HG02970 (cell line): ENCODE data around the gene SERPINE2.
"Not testable (repeated sequence)": the region's sequence is repeated elsewhere in the genome, so short reads cannot be mapped to it uniquely, and the experiment has no call there.

Source experiments
- ATAC-seq: cut with Tn5 transposase; IDR thresholded peaks from one replicate; pipeline ENCODE4 v1.9.1; 2021; ENCODE audit warnings: mild to moderate bottlenecking, moderate library complexity, moderate number of reproducible peaks; ENCODE audit not compliant: unreplicated experiment, low FRiP score

Gene SERPINE2

DNA sequence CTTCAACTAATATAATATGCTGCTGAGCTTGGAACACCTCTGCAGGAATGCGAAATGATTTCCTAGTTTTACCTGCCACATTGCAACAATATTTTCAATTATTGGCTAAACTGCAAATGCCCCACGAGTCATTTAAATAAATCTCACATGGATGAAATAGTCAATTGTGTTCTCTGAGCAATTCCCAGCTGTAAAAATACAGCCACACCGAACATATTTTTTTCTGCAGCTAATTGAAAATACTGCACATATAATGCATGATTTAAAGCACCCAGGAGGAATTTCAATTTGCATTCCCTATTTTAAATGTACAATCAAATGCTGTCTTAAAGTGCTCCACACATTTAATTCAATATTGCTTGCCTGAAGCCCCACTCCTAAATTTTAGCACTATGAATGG is 18.6 kb downstream of the SERPINE2 start:
- ATAC-seq, result no peak

DNA sequence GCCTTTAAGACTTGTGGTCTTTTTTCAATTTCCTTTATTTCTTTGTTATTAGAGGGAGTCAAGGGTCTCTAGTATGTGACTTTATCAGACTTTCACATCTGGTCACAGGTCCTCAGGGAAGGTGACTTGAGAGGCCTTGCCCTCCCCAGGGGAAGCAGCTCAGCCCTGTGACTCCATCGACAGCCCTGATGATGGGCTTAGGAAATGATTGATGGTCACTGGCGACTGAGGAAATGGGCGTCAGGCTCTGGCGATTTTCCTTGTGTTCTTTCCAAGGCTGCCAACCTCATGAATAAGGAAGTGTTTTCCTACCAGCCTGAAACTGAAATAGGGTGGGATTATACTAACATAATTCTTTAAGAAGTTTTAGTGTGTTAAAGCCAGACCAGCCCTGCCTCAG is 21.1 kb downstream of the SERPINE2 start:
- ATAC-seq, result no peak

DNA sequence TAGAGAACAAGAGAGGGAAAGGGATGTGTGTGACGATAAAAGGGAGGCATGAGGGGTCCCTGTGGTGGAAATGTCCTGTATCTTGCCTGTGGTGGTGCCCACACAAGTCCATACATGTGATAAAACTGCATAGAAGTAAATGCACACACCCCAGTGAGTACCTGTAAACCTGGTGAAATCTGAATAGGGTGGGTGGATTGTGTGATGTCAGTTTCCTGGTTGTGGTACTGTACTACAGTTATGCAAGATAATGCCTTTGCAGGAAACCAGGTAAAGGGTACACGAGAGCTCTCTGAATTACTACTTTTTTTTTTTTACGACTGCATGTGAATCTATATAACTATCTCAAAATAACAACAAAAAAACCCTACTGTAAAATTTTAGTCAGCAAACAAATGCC is 22.1 kb downstream of the SERPINE2 start:
- ATAC-seq, result no peak

DNA sequence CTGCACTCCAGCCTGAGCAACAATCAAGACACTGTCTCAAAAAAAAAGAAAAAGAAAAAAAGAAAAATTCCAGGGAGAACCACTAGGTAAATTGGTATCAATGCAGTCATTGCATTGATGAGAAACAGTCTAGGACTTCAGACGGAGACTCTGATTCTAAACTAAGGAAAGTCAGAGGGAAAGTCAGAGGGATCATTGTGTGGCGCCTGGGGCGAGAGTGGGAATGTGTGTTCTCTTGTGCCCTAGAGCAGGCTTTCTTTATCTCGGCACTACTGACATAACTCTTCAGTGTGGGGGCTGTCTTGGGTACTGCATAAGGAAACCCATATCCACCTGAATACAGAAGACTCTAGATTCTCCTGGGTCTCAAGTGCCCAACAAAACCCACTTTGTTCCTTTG is 24.8 kb downstream of the SERPINE2 start:
- no peak for ATAC-seq

DNA sequence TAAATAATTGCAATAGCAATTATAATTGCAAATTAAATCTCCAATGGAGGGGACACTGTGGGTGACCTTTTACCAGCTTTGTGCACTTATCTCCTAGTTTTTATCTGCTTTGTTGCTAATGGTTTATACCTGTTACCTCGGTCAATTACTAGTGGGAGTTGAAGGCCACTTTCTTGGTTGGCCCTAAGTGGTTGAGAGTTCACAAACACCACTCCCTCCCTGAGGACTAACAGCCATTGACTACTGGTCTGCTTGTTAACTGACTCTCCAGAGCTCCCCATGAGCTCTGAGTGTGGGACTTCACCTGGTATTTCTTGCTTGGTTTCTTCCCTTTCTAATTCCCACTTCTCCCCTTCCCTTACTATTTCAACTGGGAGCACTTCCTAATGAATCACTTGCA is 27.2 kb downstream of the SERPINE2 start:
- ATAC-seq, result no peak

DNA sequence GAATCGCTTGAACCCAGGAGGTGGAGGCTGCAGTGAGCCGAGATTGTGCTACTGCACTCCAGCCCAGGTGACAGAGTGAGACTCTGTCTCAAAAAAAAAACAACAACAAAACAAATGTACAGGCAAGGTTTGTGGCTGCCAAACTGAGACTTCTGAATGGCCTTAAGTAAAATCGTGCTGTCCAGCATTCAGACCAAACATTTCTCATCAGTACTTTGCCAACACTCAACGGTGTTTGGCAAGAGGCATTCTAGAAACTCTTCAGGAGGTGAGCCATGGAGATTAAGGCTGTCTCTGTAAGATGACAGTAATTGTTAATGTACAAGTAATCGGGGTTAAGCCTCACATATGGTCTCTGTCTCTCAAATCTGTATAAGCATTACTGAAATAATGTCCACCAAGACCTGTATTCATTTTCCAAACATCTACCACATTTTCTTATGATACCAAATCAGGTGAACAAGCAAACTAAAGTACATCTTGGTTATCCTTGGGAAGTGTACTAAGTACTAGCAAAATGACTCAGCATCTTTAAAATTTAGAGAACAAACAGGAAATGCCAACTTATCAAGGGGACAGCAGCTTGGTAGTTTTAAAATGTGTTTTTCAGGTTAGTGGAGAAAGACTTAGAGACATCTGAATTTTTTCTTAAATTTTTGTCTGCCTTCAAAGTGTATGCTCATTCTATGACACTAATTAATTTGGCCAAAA is 29.3 kb downstream of the SERPINE2 start:
- no peak for ATAC-seq

DNA sequence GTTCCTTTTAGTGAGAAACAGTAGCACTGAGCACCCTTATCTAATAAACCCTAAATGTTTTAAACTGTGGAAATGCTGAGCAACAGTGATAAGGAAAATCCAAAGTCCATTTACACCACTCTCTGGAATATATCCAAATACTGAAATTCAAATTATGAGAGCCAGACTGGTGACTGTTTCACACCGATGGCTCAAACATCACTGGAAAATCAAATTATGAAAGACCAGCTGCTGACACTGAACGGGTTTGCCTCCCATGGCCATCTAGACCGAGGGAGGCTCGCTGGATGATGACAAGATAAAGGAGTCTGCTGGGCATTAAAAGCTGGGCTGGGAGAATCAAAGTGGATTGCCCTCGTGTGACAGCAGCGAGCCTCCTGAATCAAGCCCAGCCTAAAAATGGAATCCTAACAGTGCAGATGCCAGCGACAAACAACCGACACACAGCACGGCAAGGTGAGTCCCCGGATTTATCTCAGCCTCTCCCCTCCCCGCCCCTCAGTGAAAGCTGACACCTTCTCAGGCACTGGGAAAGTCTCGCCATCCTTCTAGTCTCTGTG is 30.3 kb downstream of the SERPINE2 start:
- no peak for ATAC-seq

DNA sequence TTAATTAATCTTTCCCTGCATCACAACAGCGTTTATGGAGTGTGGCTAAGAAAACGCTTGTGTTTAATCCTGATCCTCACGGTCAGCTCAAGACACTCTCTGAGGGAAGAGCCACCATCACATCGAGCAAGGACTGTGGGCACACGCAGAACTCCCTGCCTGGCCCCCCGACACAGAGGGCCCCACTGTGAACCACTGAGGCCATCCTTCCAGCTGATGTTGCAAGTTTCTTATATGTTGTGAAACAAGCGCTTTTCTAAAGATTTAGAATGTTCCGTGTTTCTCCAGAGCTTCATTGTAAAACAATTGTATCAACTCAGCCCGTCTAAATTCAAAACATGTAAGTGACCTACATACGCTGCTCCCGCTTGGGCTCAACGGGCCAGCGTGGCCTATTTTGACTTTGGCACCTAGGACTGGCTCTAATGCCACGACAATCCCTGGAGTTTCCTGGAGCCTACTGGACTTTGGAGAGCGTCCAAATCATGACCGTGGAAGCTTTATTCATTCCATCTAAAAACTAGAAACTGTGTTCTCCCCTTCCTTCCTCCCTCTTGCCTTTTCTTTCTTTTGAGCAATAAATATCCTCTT is 34.9 kb downstream of the SERPINE2 start:
- ATAC-seq, result no peak

DNA sequence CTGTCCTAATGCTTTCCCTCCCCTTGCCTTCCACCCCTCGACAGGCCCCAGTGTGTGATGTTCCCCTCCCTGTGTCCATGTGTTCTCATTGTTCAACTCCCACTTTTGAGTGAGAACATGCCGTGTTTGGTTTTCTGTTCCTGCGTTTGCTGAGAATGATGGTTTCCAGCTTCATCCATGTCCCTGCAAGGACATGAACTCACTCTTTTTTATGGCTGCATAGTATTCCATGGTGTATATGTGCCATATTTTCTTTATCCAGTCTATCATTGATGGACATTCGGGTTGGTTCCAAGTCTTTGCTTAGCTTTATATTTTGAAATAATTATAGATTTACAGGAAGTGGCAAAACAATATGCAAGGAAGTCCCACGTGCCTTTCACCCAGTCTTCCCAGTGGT is 38.4 kb downstream of the SERPINE2 start:
- not testable (repeated sequence) for ATAC-seq

DNA sequence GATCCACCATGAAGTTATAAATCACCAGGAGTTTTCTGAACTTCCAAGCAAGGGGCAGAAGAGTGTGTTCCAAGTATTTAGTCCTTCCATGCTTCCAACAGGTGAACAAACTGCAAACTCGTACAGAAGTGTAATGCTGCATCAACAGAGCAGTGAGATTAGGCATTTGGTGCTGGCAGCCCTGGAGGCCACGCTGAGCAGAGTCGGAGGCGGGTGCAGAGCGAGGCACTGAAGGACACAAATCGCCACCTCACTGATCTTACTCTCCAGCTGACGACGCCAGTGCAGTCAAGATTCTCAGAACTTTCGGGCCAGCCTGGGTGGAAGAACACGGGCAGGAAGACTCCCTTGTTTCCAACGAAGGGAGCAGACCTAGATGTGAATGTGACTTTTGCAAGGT is 39.2 kb downstream of the SERPINE2 start:
- no peak for ATAC-seq

DNA sequence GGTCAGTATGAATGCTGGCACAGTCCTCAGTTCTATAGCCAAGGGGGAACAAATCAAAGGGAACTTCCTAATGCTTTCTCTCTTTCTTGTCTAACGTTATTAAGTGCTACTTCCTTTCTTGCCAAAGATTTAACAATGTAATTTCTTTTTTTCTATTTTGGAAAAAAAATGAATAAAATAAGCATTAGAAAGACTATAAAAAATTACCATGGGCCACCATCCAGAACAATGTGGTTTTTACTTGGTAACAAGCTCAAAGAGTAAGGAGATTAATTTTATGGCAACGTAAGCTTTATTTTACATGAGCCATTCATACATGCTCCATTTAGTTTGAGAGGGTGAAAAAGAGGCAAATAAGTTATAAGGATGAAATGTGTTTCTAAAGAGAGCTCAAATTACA is 40.1 kb downstream of the SERPINE2 start:
- ATAC-seq, result no peak

DNA sequence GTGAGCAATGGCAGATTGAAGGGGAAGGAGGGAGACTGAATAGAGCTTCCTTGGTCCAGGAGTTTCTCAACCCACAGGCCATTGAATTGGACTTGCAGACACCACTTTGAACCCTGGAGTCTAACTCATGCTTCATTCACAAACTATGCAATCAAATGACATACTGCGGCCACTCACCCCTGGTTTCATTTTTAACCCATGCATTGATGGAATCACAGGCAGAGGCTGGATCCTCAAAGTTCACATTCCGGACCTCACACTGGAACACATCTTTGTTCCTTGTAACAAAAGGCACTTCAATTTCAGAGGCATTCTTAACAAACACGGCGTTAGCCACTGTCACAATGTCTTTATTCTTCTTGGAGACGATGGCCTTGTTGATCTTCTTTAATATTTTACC is 41.1 kb downstream of the SERPINE2 start:
- ATAC-seq, result no peak

DNA sequence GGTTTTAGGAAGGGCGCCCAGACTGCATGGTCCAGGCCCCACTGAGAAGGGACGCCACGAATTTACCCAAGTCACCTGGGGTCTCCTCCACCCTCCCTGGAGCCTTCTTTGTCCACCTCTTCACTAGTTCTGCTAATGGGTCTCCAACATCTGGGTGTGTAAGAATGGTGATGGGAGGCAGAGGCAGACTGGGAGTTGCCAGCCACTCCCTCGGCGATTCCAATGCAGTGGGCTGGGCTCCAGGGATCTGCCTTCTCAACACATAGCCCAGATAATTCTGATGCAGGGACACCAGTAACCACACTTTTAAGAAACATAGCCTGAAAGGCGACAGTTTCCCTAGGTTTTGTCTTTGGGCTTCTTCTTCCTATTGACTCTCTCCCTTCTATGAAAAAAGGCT is 42.7 kb downstream of the SERPINE2 start:
- ATAC-seq, result no peak

DNA sequence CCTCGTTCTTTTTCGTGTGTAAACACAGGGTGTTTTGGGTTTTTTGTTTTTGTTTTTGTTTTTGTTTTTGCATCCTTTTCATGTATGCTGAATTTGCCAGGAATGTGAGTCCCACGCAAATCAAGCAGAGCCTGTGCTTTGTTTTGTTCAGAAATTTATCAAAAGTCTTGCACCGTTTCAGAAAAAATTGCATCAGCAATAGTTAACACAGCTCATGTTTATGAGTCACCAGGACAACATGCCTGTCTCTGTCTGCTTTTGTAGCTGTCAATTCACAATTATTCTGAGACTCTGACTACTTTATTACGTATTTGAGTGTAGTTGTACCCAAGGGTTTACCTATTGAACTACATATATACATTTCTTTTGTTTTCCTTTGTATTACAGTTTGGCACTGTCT is 43.5 kb downstream of the SERPINE2 start:
- ATAC-seq, result no peak

DNA sequence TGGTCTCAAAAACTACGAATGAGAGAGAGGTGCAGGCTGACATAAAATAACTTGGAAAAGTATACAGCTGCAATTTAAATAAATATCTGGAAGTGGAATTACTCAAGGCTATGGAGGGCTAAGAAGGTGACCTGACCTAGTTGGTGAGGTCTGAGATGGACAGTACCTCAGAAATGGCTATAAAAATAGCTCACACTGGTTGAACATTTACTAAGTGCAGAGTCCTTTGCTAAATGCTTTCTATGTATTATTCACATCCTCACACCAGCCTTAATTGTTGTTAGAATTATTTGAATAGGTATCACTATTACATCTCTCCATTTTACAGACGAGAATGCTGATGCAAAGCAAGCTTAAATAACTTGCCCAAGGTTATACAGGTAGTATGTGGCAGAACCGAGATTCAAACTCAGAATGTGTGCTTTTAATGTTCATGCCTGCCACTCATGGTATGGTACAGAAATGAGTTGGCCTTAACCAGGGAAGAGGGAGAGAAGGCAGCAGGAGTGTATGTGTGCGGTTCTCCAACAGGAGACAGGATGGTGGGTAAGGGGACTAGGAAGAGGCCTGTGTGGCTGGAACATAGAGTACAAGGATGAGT is 44.4 kb downstream of the SERPINE2 start:
- ATAC-seq, result no peak

DNA sequence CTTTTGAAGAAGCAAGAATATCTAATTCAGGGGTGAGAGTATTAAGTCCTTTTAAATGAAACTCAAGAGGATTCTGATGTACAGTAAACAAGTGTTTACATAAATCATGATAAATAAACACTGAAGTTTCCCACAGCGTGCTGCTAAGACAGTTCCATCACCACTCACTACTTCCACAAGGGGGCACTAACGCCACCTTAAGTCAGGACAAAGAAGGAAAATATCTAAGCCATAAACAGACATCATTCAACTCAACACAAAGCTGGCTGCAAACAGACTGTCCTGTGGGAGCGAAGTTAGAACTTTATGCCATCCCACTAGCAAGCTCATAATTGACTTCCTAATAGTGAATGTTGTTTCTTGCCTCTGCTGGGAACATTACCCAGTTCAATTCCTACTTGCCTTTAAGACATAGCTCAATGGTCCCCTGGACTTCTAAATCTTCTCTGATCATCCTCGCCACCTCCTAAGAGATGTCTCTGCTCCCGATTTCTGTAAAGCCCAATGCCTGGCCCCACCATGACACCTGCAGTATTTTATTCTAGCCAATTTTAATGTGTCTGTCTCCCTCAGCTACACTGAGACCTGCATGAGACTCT is 45.4 kb downstream of the SERPINE2 start:
- no peak for ATAC-seq

DNA sequence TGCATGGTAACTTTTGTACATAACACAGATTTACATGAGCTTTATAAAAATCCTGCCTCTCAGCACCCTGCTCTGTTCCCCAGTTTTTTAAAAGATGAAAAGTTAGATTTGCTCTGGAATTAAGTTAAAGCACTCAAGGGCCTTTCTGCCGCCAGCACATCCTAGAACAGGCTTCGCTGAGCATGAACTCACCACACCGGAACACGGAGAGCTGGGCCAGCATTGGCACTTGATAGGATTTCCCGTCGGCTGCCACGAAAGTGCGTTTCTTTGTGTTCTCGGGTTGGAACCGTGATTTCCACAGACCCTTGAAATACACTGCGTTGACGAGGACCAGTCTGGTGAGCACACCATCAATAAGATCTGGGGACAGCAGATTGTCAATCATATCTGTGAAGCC is 47.5 kb downstream of the SERPINE2 start:
- no peak for ATAC-seq

DNA sequence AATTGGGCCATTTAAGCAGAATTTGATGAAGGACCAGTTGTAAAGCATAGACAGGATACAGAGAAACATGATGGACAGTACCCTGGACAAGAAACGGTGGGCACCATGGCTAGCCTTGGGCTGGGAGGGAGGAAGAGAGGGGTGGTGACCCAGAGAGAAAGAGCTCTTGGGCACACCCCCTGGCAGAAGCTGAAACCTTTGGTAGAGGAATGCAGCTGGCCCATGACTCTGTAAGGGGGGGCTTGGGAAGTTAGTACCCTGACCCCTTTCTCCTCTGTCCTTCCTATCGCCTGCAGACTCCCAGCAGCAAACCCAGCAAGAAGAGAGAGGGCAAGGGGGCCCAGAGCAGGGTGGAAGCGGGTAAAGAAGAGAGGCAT is 49.2 kb downstream of the SERPINE2 start:
- ATAC-seq, result no peak

DNA sequence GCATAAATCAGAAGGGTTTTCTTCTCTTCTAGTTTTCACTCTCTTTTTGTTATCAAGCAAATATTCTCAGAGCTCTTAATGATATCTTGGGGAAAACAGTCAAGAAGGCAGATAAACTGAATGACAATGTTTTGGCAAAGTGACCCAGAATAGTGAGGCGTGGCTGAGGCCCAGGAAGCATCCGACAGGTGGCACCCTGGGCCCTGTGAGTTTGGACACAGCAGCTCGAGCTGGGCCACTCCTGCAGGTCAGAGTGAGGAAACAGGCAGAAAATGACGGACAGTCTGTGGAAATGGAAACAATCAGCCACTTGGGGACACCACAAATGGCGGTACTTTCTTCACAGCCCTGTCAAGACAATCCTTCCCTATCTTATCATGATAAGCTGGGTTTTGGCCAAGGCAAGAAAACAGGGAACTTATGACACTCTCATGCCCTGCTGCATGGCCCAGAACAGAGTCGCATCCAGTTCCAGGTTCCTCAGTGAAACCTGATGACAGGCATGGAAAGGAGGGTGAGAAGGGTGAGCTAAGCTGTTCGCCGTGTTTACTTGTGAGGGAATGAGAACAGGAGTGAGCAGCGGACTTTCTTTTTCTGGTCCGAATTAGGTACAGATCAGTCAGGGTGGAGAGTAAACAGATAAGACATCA is 49.8 kb downstream of the SERPINE2 start:
- ATAC-seq, result no peak

DNA sequence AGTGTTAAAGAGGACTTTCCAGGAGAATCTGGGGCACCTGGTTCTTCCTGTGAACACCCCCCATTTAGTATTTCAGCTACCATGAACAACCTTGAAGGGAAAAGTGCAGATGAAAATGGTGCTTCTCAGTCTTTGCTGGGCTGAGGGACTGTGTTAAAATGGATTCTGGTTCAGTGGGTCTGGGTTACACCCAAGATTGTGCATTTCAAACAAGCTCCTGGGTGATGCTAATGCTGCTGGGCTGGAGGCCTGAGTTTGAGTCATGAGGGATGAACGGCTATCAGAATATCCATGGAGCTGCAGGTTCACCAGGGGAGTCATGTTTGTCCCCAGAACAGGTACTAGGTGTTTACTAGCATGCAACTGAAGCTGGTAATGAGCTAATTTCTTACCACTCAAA is 57.8 kb downstream of the SERPINE2 start:
- no peak for ATAC-seq

DNA sequence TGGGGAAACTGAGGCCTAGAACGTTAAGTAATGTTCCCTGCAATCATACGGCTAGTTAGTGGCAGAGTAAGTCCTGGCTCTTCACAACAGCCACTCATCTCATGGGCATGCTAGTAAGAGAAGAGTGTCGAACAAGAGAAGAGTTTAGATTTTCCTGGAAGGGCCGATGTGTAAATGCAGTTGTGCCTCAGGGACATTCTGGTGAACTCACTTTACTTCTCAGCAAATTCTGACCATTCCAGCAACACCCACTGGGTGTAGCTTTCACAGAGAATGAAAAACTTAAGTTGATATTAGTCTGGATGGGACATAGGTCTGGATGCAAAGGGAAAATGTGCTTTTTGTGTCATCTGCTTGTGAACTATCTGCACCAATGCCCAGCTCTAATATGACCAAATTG is 58.3 kb downstream of the SERPINE2 start:
- ATAC-seq, result no peak
